NCI-H2107 treated with DMSO at 0.1 percent for 48 hours (cell line): ENCODE data around the gene RGS10.

Experiments used
- DNase-seq: peaks from one replicate; lab custom pipeline; 2025; ENCODE audit not compliant: unreplicated experiment; lab: John Stamatoyannopoulos, UW

RGS10 gene

GRCh38 chr10:119520283-119520682 is 22.2 kb downstream of the RGS10 start:
- no peak for DNase-seq

- DNase-seq: no peak
Measured at GRCh38 chr10:119518936-119519335, 23.6 kb downstream of the RGS10 start.

DNA sequence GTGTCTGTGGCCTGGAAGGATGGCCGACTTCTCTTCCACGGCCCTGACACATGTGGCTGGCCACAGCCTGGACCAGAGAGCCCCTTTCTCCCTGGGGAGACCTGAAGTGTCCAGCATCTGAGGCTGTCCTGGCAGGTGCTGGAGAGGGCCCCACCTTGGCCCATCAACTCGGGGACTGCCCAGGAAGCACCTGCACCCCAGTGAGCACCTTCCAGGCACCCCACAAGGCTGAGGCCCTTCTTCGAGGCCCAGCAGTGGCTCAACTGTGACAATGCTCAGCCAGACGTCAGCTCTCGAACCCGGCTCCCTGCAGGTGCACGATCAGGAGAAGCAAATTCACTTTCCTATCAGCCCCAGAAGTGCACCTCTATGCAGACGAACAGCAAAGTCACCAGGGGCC is 24.3 kb downstream of the RGS10 start:
- DNase-seq: no peak

GRCh38 chr10:119517235-119518141 is 25.0 kb downstream of the RGS10 start:
- no peak for DNase-seq

- no peak for DNase-seq
Measured at GRCh38 chr10:119516381-119517234, 25.9 kb downstream of the RGS10 start.

DNA sequence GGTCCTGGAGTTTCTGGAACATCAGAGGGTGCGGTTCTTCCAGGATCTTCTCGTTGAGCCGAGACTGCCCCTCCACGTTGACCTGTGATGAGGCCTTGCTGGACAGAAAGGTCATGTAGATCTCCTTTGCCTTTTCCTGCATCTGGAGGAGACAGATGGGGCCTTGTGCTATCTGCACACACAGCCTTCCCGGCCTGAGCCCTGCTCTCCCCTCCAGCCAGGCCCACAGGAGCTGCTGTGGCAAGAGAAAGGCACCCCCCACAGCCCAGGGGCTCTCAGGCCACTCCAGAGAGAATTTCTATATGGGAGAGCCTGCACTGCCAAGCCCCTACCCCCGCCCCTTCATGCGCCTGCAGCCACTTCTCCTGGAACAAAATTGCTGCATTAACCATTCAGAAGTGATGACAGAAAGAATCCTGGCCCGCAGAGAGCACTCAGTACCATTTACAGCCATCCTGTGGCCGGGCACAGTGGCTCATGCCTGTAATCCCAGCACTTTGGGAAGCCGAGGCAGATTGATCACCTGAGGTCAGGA is 26.9 kb downstream of the RGS10 start:
- no peak for DNase-seq

DNA sequence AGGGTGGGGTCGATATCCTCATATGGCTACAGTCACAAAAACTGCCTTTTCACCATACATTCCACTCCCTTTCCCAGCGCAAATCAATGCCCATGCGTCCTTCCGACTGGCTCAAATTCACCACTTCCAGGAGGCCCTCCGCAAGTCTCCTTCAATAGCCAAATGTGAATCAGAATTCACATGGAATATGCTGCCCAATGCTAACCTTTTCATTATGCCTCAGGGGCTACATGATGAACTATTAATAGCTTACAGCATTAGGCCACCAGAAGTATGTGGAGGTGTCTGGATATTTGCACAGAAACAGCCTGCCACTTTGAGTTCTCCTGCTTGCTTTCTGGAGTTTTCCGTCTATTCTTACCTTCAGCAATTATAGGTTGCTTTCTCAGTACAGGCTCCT is 27.7 kb downstream of the RGS10 start:
- DNase-seq: no peak

- no peak for DNase-seq
Measured at GRCh38 chr10:119511828-119512515, 30.5 kb downstream of the RGS10 start.

GRCh38 chr10:119509909-119510451 is 32.5 kb downstream of the RGS10 start:
- DNase-seq: no peak

DNA sequence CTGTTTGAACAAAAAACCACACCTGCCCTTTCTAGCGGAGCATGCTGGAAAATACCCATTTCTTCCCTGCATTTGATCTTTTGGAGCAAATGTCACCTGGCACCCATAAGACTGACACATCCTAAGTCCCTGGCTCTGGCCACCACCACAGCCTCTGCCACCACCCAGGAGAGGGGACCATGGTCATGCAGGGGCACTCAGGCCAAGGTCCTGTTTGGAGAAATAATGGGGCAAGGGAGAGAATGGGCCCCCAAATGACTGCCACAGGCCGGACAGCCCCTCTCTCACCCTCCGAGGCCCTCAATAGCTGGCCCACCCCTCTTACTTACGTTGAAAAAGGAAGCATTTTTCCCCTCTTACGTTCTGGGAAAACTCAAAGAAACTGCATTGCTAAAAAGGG is 35.4 kb downstream of the RGS10 start:
- DNase-seq: no peak

GRCh38 chr10:119505588-119506315 is 36.8 kb downstream of the RGS10 start:
- no peak for DNase-seq

- DNase-seq: no peak
Measured at GRCh38 chr10:119505131-119505551, 37.4 kb downstream of the RGS10 start.

DNA sequence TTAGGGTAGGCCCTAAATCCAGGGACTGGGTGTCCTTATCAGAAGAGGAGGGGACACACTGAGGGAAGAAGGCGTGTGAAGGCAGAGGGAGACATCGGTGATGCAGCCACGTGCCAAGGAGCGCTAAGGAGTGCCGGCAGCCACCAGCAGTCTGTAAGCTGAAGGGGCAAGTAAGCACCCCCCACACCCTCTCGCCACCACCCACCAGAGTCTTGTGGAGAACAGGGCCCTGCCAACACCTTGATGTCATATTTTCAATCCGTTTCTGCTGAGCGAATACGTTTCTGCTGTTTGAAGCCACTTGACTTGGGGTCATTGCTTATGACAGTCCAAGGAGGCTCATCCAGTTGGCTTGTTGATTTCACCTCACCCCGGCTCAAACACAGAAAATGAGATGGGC is 37.9 kb downstream of the RGS10 start:
- no peak for DNase-seq

DNA sequence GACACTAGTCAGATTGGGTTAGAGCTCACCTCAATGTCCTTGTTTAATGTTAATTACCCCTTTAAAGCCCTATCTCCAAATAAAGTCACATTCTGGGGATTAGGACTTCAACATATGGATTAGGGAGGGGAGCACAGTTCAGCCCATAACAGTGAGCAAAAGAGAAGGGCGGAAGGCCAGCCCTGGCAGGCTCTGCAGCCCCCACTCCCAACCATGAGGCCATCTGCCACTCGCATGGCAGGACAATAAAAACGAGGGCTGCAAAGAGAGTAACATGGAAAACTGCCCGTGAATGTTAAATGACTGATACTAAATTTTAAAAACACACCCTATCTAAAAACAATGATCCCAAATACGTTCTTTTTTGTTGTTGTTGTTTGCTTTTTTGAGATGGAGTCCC is 38.7 kb downstream of the RGS10 start:
- no peak for DNase-seq

DNA sequence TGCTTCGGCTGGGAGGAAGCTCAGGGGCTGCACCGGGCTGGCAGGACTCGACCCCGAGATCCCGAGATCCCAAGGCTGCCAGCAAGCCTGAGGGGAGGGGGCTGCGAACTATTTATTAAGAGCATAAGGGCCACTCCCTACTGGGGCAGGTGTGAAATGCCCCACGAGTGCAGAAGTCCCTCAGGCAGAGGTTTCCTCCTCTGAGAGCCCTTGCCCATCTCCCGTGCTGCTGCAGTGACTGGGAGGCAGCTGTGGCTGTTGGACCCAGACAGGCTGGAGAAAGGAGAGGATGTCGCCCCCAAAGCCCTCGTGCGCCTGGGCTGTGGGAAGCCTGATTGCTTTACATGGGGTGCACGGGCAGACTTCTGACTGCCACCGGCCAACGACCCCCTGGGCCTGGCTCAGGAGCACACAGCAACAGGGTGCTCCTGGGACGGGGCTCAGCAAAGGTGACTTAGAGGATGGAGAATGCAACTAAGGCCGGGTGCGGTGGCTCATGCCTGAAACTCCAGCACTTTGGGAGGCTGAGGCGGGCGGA is 39.8 kb downstream of the RGS10 start:
- no peak for DNase-seq

- DNase-seq: no peak
Measured at GRCh38 chr10:119502209-119502608, 40.3 kb downstream of the RGS10 start.

GRCh38 chr10:119501690-119502089 is 40.8 kb downstream of the RGS10 start:
- no peak for DNase-seq

GRCh38 chr10:119500821-119501220 is 41.7 kb downstream of the RGS10 start:
- DNase-seq: no peak

DNA sequence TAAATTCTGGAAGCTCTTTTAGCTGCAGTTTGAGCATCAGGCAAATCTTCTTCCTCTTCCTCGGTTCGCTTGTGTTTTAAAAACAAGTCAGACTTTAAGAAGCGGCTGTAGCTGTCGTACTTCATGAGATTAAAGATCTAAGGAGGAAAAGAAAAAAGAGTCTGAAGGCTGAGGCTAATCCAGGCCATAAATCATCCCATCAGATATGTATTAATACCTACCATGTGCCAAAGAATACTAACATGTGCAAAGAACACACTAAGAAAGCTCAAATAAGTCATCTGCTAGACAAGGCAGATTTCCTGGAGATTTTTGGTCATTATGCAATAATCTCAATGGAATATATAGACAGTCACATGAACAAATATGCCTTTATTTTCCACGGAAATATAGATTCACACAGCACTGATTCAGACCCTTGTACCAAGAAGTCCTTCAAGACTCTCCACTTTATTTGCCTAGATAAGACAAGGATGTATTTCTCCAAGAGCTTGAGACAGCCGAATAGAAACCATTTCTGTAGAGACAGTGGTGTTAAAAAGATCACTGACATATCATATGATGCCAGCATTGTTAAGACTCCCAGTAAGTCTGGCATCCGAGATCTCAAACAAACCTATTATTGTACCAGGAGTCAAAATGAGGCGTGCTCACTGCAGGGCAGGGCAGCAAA is 42.3 kb downstream of the RGS10 start:
- no peak for DNase-seq

DNA sequence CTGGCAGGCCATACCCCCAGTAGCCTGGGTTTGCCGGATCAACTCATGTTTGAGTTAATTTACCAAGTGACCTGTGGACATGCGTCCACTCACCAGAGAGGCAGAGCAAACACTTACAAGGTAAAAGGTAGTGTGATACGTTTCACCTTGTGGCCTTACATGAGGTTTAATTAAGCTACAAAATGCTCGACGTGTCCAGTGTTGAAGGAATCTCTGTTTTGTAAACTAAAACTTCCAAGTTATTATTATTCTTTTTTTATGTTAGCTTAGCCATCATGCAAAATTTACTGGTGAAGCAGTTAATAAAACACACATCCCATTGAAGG is 42.9 kb downstream of the RGS10 start:
- no peak for DNase-seq
